SK-N-SH (cell line): ENCODE results near the gene RBM20. TPM values are rescaled to one million over a fixed set of nuclear protein-coding genes. Genes with fewer than 3 reads are reported as not detected.

Source experiments
- CTCF ChIA-PET: fragments of 300-600, 350-600 bp; formaldehyde crosslinking; extraction: SDS; loops from one replicate; lab custom pipeline; 2021; lab: Yijun Ruan, JAX
- POLR2A ChIA-PET: fragments of 350-600 bp; sonication (Branson Sonifier 250); formaldehyde crosslinking; extraction: SDS; loops from one replicate; lab custom pipeline; 2020; ENCODE audit warnings: antibody characterized with exemption, inconsistent platforms; lab: Yijun Ruan, JAX
- DNase-seq: peaks from one replicate; pipeline ENCODE4 v3.0.0; 2012
- H2AFZ ChIP-seq: fragments of 200-600 bp; sonication (generic); 2 replicates; pipeline ENCODE4 v1.8.1; 2016; ENCODE audit warnings: antibody characterized with exemption, mild to moderate bottlenecking, low read depth
- H3F3A ChIP-seq: fragments of 200-600 bp; sonication (generic); replicated peaks from 2 replicates; pipeline ENCODE3; 2016; ENCODE audit warnings: antibody characterized with exemption, mild to moderate bottlenecking; ENCODE audit not compliant: insufficient read depth
- H3K27ac ChIP-seq, 2 experiments: fragments of 200-500 bp in 1 of 2; fragments of 200-600 bp in 1 of 2; sonication (Bioruptor generic) in 1 of 2; sonication (generic), shearing (Covaris generic) in 1 of 2; 2 replicates each; pipeline versions ENCODE4 v1.5.1 to v1.6.1; 2014 to 2016; ENCODE audit warnings: low read depth in 2 of 2, inconsistent platforms in 1 of 2, low read length in 1 of 2, mild to moderate bottlenecking in 1 of 2, mixed read lengths in 1 of 2
- H3K27me3 ChIP-seq: fragments of 200-600 bp; sonication (generic), shearing (Covaris generic); 2 replicates; pipeline ENCODE4 v1.6.1; 2016; ENCODE audit warnings: mixed run types; ENCODE audit not compliant: insufficient read depth
- H3K36me3 ChIP-seq, 2 experiments: fragments of 200-500 bp in 1 of 2; fragments of 200-600 bp in 1 of 2; sonication (Bioruptor generic) in 1 of 2; sonication (generic) in 1 of 2; replicated peaks in 1 of 2; 2 replicates each; pipeline versions ENCODE3 to v1.5.1; 2014 to 2016; ENCODE audit warnings: low read length in 1 of 2, mild to moderate bottlenecking in 1 of 2; ENCODE audit not compliant: insufficient read depth in 2 of 2, control insufficient read depth in 1 of 2
- H3K4me1 ChIP-seq, 2 experiments: fragments of 200-500 bp in 1 of 2; fragments of 200-600 bp in 1 of 2; sonication (Bioruptor generic) in 1 of 2; sonication (generic), shearing (Covaris generic) in 1 of 2; 2 replicates each; pipeline versions ENCODE4 v1.5.1 to v1.6.1; 2014 to 2016; ENCODE audit warnings: low read depth in 1 of 2, low read length in 1 of 2, mixed run types in 1 of 2; ENCODE audit not compliant: insufficient read depth in 2 of 2, control insufficient read depth in 1 of 2
- H3K4me2 ChIP-seq: fragments of 200-600 bp; sonication (generic), shearing (Covaris generic); 2 replicates; pipeline ENCODE4 v1.6.1; 2017; ENCODE audit warnings: mixed run types
- H3K4me3 ChIP-seq, 2 experiments: fragments of 200-500 bp in 1 of 2; fragments of 200-600 bp in 1 of 2; sonication (Bioruptor generic) in 1 of 2; sonication (generic), shearing (Covaris generic) in 1 of 2; 2 replicates each; pipeline versions ENCODE4 v1.5.1 to v1.8.1; 2014 to 2016; ENCODE audit warnings: low read depth in 2 of 2, inconsistent platforms in 1 of 2, low read length in 1 of 2, mild to moderate bottlenecking in 1 of 2, mixed read lengths in 1 of 2, moderate library complexity in 1 of 2
- H3K79me2 ChIP-seq: fragments of 200-600 bp; sonication (generic); 2 replicates; pipeline ENCODE4 v1.8.1; 2017; ENCODE audit warnings: mild to moderate bottlenecking; ENCODE audit not compliant: insufficient read depth
- H3K9ac ChIP-seq: fragments of 200-600 bp; sonication (generic); 2 replicates; pipeline ENCODE4 v1.6.1; 2017; ENCODE audit warnings: mixed run types
- H3K9me2 ChIP-seq: fragments of 200-600 bp; sonication (generic); 2 replicates; pipeline ENCODE4 v1.6.1; 2017; ENCODE audit warnings: mixed run types
- H3K9me3 ChIP-seq: fragments of 200-600 bp; sonication (generic); 2 replicates; pipeline ENCODE4 v1.6.1; 2017; ENCODE audit warnings: mixed run types, mild to moderate bottlenecking, moderate library complexity
- H4K20me1 ChIP-seq: fragments of 200-600 bp; sonication (generic); 2 replicates; pipeline ENCODE4 v1.6.1; 2017; ENCODE audit warnings: mild to moderate bottlenecking, mixed run types; ENCODE audit not compliant: insufficient read depth
- ELF1 ChIP-seq: IDR thresholded peaks from 2 replicates; pipeline ENCODE4 v1.4.0; 2012
- EP300 ChIP-seq, 2 experiments: IDR thresholded peaks; 2 replicates each; pipeline versions ENCODE4 v1.4.0 to v1.6.1; 2012; ENCODE audit warnings: borderline replicate concordance in 1 of 2, low read depth in 1 of 2, low read length in 1 of 2
- FOSL2 ChIP-seq: IDR thresholded peaks from 2 replicates; pipeline ENCODE4 v1.4.0; 2012; ENCODE audit warnings: low read depth, mild to moderate bottlenecking, moderate library complexity, borderline replicate concordance
- GATA2 ChIP-seq: sonication (generic); formaldehyde crosslinking; IDR thresholded peaks from 2 replicates; pipeline ENCODE4 v1.5.0; 2020; ENCODE audit warnings: mild to moderate bottlenecking, missing genetic modification reagents
- NFIC ChIP-seq: IDR thresholded peaks from 2 replicates; pipeline ENCODE4 v1.4.0; 2012; ENCODE audit warnings: borderline replicate concordance
- POLR2AphosphoS5 ChIP-seq: IDR thresholded peaks from 2 replicates; pipeline ENCODE4 v1.6.1; 2012; ENCODE audit warnings: low read depth, low read length
- RAD21 ChIP-seq: IDR thresholded peaks from 2 replicates; pipeline ENCODE4 v1.6.1; 2012; ENCODE audit warnings: mild to moderate bottlenecking, low read length
- RCOR1 ChIP-seq: fragments of 150-350 bp; IDR thresholded peaks from 2 replicates; pipeline ENCODE4 v1.6.1; 2017; ENCODE audit warnings: antibody characterized with exemption, low read length
- RFX5 ChIP-seq: IDR thresholded peaks from 2 replicates; pipeline ENCODE4 v1.6.1; 2012; ENCODE audit warnings: mild to moderate bottlenecking, improper control_type of control experiment, low read length
- SIN3A ChIP-seq: IDR thresholded peaks from 2 replicates; pipeline ENCODE4 v1.6.1; 2012; ENCODE audit warnings: low read depth, mild to moderate bottlenecking, low read length, moderate library complexity, borderline replicate concordance
- SMC3 ChIP-seq: IDR thresholded peaks from 2 replicates; pipeline ENCODE4 v1.6.1; 2012; ENCODE audit warnings: low read depth, low read length, improper control_type of control experiment
- TCF12 ChIP-seq: IDR thresholded peaks from 2 replicates; pipeline ENCODE4 v1.4.0; 2012
- WGBS: methylation state at CpG from one replicate; pipeline ENCODE4 v1.1.6; 2017; ENCODE audit warnings: low lambda C conversion rate; 5-methylcytosine and 5-hydroxymethylcytosine counted together
- polyA plus RNA-seq, 3 experiments: library from polyadenylated mRNA; depleted of rRNA; stranded (reverse); fragments of >200 nt; gene quantifications; 2 replicates each; pipeline ENCODE4 v1.2.3, GENCODE V29; 2012
- TF ChIP-seq, protein P1 (sequence below): IDR thresholded peaks from 2 replicates; pipeline ENCODE4 v1.6.1; 2012; ENCODE audit warnings: mild to moderate bottlenecking, low read depth, low read length, moderate library complexity
- TF ChIP-seq, protein P2 (sequence below): IDR thresholded peaks from 2 replicates; pipeline ENCODE4 v1.4.0; 2012; ENCODE audit warnings: low read depth
- TF ChIP-seq, protein P3 (sequence below): fragments of 150-350 bp; IDR thresholded peaks from 2 replicates; pipeline ENCODE4 v1.6.1; 2017; ENCODE audit warnings: antibody characterized with exemption, low read length, low read depth, borderline replicate concordance

Gene RBM20
- polyA plus RNA-seq, 1 of the 3 experiments (the other 2 are of a cell fraction) = 0.64 TPM

DNA sequence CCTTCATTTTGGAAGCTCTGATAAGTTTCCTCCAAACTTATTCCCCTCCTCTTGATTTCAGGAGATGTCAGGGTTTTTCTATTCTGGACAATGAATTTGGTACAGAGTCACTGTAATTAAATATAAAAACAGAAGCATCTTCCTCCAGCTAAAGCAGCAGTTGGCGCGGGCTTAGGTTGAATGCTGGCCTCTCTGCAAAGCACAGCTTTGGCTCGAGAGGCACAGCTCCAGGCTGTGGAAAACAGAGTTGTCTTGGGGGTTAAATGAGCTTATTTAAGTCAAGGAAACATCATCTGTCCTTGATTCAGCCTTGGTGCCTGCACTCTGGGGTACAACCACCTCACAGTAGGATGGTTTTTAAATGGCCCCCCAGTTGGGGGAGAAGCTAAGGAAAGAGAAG, 192.6 kb downstream of the RBM20 start:
- WGBS = 82% methylated on average over 3 of the region's 3 CpGs
- CTCF ChIA-PET = interaction anchor here (1.0 to 1.8 kb wide), 5 partner anchors 14 to 90 kb away, joined by 3 to 6 read pairs (median 3); no protein-coding TSS in a partner anchor
- H3K79me2 ChIP-seq = no peaks in the 10 kb centered on the region
- no peaks in the 10 kb centered on the region for H3K36me3 ChIP-seq
- H3K4me3 ChIP-seq = no peak overlapping the region
- H4K20me1 ChIP-seq = no peaks in the 10 kb centered on the region
- no peaks in the 10 kb centered on the region for H3F3A ChIP-seq
- no peak for DNase-seq
- H3K27me3 ChIP-seq = no peaks in the 10 kb centered on the region
- no peaks in the 10 kb centered on the region for H3K9me2 ChIP-seq
- no peak overlapping the region for H2AFZ ChIP-seq
- no peaks in the 10 kb centered on the region for H3K9me3 ChIP-seq
- no peak overlapping the region for H3K4me2 ChIP-seq
- peaks cover 0 to 43% of the 10 kb centered on the region in 2 experiments; a peak in 2 of 4 replicates for H3K4me1 ChIP-seq
- POLR2A ChIA-PET = interaction anchor here (1.1 kb wide), 1 partner anchor 35 kb away, joined by 4 read pairs; the partner anchor contains the start of gene PDCD4
- H3K9ac ChIP-seq = no peak overlapping the region
- TF ChIP-seq RCOR1 = no peak
- no peak for TF ChIP-seq NFIC
- no peak for TF ChIP-seq SMC3
- TF ChIP-seq RFX5 = no peak
- TF ChIP-seq TCF12 = no peak
- TF ChIP-seq, protein P1, sequence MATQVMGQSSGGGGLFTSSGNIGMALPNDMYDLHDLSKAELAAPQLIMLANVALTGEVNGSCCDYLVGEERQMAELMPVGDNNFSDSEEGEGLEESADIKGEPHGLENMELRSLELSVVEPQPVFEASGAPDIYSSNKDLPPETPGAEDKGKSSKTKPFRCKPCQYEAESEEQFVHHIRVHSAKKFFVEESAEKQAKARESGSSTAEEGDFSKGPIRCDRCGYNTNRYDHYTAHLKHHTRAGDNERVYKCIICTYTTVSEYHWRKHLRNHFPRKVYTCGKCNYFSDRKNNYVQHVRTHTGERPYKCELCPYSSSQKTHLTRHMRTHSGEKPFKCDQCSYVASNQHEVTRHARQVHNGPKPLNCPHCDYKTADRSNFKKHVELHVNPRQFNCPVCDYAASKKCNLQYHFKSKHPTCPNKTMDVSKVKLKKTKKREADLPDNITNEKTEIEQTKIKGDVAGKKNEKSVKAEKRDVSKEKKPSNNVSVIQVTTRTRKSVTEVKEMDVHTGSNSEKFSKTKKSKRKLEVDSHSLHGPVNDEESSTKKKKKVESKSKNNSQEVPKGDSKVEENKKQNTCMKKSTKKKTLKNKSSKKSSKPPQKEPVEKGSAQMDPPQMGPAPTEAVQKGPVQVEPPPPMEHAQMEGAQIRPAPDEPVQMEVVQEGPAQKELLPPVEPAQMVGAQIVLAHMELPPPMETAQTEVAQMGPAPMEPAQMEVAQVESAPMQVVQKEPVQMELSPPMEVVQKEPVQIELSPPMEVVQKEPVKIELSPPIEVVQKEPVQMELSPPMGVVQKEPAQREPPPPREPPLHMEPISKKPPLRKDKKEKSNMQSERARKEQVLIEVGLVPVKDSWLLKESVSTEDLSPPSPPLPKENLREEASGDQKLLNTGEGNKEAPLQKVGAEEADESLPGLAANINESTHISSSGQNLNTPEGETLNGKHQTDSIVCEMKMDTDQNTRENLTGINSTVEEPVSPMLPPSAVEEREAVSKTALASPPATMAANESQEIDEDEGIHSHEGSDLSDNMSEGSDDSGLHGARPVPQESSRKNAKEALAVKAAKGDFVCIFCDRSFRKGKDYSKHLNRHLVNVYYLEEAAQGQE = no peak
- no peak for TF ChIP-seq EP300 (IDR thresholded peaks at IDR 0.05; ENCODE audit: borderline replicate concordance in 1 of 2, low read depth in 1 of 2, low read length in 1 of 2)
- TF ChIP-seq, protein P2, sequence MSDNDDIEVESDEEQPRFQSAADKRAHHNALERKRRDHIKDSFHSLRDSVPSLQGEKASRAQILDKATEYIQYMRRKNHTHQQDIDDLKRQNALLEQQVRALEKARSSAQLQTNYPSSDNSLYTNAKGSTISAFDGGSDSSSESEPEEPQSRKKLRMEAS = no peak
- no peak for TF ChIP-seq ELF1
- no peak for TF ChIP-seq GATA2
- TF ChIP-seq RAD21 = no peak
- TF ChIP-seq FOSL2 = no peak
- TF ChIP-seq SIN3A = no peak
- TF ChIP-seq, protein P3, sequence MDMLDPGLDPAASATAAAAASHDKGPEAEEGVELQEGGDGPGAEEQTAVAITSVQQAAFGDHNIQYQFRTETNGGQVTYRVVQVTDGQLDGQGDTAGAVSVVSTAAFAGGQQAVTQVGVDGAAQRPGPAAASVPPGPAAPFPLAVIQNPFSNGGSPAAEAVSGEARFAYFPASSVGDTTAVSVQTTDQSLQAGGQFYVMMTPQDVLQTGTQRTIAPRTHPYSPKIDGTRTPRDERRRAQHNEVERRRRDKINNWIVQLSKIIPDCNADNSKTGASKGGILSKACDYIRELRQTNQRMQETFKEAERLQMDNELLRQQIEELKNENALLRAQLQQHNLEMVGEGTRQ = no peak
- no peak for TF ChIP-seq POLR2AphosphoS5
- TF ChIP-seq, all 33 proteins: peak for 0
- H3K27ac ChIP-seq = peak overlapping the region in 1 of 2 experiments; percentile 69; a peak in 2 of 4 replicates
